ENCODE measurements around the gene TOMM20. TPM values are rescaled to one million over a fixed set of nuclear protein-coding genes. Genes with fewer than 3 reads are reported as not detected.

TOMM20 gene
- total RNA-seq, 1 experiment from 2014 or later, result 184 TPM

DNA sequence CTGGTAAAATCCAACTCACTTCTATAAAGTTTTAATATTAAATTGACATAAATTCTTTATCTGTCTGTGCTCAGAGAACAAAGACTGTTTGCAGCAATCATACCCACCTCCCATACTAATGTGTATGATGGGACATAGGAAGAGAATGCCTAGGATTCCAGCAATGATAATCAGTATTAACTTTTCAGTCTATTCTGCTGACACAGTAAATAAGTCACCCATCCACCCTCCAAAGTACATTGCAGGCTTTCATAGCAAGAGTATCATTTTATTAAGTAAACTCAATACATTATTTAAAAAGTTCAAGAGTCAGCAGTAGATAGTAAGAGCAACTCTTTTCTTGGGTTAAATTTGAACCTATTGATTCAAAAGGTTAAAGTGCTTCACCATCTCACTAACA lies 23.6 kb upstream of the TOMM20 start (continued):
- TF ChIP-seq, protein P1, sequence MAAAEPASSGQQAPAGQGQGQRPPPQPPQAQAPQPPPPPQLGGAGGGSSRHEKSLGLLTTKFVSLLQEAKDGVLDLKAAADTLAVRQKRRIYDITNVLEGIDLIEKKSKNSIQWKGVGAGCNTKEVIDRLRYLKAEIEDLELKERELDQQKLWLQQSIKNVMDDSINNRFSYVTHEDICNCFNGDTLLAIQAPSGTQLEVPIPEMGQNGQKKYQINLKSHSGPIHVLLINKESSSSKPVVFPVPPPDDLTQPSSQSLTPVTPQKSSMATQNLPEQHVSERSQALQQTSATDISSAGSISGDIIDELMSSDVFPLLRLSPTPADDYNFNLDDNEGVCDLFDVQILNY (CRISPR knock-in tag; IDR thresholded peaks at IDR 0.05), result no peak
- TF ChIP-seq PRRX2 (CRISPR knock-in tag; IDR thresholded peaks at IDR 0.05), result no peak

DNA sequence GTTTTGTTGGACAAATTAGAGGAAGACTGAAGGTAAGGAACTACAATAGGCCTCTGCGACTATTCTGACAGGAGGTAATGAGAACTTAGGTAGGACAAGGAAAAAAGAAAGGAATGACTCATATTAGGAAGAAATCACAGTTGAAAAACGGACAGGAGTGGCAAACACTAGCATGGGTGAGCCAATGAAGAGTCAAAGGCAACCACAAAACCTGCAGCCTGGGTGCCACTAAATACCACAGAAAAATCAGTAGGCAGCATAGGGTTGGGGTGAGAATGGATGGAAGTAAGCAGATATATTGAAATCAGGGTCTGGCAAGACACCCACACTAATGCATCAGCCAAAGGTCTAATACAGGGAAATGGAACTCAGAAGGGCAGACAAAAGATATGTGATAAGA lies 22.4 kb upstream of the TOMM20 start:
- Mint-ChIP-seq H3K4me1 (no peaks in the 10 kb centered on the region), H3K4me3 (no peak overlapping the region), H3K36me3 (peaks cover 67% of the 10 kb centered on the region), H3K27me3 (ENCODE audit: low read depth) (no peaks in the 10 kb centered on the region), H3K27ac (no peak overlapping the region), H3K9me3 (no peaks in the 10 kb centered on the region)
- POLR2A ChIA-PET, result no interaction called here
- ATAC-seq, result no peak
- TF ChIP-seq ZNF396 (CRISPR knock-in tag; IDR thresholded peaks at IDR 0.05; ENCODE audit: borderline replicate concordance) (no peak), CDX4 (CRISPR knock-in tag; IDR thresholded peaks at IDR 0.05; ENCODE audit: borderline replicate concordance) (no peak), PREB (CRISPR knock-in tag; IDR thresholded peaks at IDR 0.05; ENCODE audit: borderline replicate concordance) (no peak), E2F4 (CRISPR knock-in tag; IDR thresholded peaks at IDR 0.05; ENCODE audit: borderline replicate concordance, low read depth) (no peak), ESRRA (CRISPR knock-in tag; IDR thresholded peaks at IDR 0.05; ENCODE audit: borderline replicate concordance) (no peak), SMAD3 (CRISPR knock-in tag; IDR thresholded peaks at IDR 0.05; ENCODE audit: borderline replicate concordance) (no peak), TEAD4 (CRISPR knock-in tag; IDR thresholded peaks at IDR 0.05) (no peak), OVOL2 (CRISPR knock-in tag; IDR thresholded peaks at IDR 0.05; ENCODE audit: borderline replicate concordance) (no peak), GTF2I (CRISPR knock-in tag; conservative IDR thresholded peaks at IDR 0.05) (no peak), AR (CRISPR knock-in tag; IDR thresholded peaks at IDR 0.05) (no peak), ZNF512 (CRISPR knock-in tag; IDR thresholded peaks at IDR 0.05; ENCODE audit: borderline replicate concordance) (no peak), GRHL2 (CRISPR knock-in tag; IDR thresholded peaks at IDR 0.05; ENCODE audit: insufficient replicate concordance, severe bottlenecking) (no peak), TCF7 (CRISPR knock-in tag; IDR thresholded peaks at IDR 0.05; ENCODE audit: low read depth) (no peak)
- TF ChIP-seq, protein P2, sequence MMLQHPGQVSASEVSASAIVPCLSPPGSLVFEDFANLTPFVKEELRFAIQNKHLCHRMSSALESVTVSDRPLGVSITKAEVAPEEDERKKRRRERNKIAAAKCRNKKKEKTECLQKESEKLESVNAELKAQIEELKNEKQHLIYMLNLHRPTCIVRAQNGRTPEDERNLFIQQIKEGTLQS (CRISPR knock-in tag; conservative IDR thresholded peaks at IDR 0.05), result no peak
- TF ChIP-seq, protein P3, sequence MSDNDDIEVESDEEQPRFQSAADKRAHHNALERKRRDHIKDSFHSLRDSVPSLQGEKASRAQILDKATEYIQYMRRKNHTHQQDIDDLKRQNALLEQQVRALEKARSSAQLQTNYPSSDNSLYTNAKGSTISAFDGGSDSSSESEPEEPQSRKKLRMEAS (CRISPR knock-in tag; IDR thresholded peaks at IDR 0.05), result no peak
- TF ChIP-seq, protein P4, sequence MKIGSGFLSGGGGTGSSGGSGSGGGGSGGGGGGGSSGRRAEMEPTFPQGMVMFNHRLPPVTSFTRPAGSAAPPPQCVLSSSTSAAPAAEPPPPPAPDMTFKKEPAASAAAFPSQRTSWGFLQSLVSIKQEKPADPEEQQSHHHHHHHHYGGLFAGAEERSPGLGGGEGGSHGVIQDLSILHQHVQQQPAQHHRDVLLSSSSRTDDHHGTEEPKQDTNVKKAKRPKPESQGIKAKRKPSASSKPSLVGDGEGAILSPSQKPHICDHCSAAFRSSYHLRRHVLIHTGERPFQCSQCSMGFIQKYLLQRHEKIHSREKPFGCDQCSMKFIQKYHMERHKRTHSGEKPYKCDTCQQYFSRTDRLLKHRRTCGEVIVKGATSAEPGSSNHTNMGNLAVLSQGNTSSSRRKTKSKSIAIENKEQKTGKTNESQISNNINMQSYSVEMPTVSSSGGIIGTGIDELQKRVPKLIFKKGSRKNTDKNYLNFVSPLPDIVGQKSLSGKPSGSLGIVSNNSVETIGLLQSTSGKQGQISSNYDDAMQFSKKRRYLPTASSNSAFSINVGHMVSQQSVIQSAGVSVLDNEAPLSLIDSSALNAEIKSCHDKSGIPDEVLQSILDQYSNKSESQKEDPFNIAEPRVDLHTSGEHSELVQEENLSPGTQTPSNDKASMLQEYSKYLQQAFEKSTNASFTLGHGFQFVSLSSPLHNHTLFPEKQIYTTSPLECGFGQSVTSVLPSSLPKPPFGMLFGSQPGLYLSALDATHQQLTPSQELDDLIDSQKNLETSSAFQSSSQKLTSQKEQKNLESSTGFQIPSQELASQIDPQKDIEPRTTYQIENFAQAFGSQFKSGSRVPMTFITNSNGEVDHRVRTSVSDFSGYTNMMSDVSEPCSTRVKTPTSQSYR (CRISPR knock-in tag; IDR thresholded peaks at IDR 0.05), result no peak
- CTCF ChIA-PET, result no interaction called here
- DNase-seq (ENCODE audit: low spot score), result no peak
